Heart right ventricle (tissue), 16 donors: ENCODE measurements around the gene MS4A18. TPM values are rescaled to one million over a fixed set of nuclear protein-coding genes. Genes with fewer than 3 reads are reported as not detected.

Experiments used
- ATAC-seq, 8 donors: fragments of 200-7000 bp; cut with Tn5 transposase; one replicate each; pipeline ENCODE4 v1.9.1; 2020; ENCODE audit warnings: mild to moderate bottlenecking in 8 of 8, moderate library complexity in 8 of 8, moderate number of reproducible peaks in 1 of 8
- DNase-seq, 2 donors: peaks; one replicate each; pipeline ENCODE4 v3.0.0-alpha.2; 2020
- H3K27ac ChIP-seq, 10 donors: fragments of 200-600 bp; sonication (generic) in 2 of 10; one replicate each; pipeline versions ENCODE4 v1.5.0 to v1.8.0; 2020 to 2022; ENCODE audit warnings: mild to moderate bottlenecking in 3 of 10
- H3K27me3 ChIP-seq, 7 donors: fragments of 200-600 bp; one replicate each; pipeline ENCODE4 v1.8.0; 2021 to 2022; ENCODE audit warnings: mild to moderate bottlenecking in 2 of 7
- H3K36me3 ChIP-seq, 9 donors: fragments of 200-600 bp; sonication (generic) in 1 of 9; one replicate each; pipeline versions ENCODE4 v1.5.0 to v1.8.0; 2020 to 2022; ENCODE audit warnings: mild to moderate bottlenecking in 2 of 9
- H3K4me1 ChIP-seq, 9 donors: fragments of 200-600 bp; sonication (generic) in 1 of 9; one replicate each; pipeline versions ENCODE4 v1.5.0 to v1.8.0; 2020 to 2022; ENCODE audit warnings: mild to moderate bottlenecking in 4 of 9
- H3K4me3 ChIP-seq, 10 donors: fragments of 200-600 bp; sonication (generic) in 2 of 10; one replicate each; pipeline versions ENCODE4 v1.5.0 to v1.8.0; 2020 to 2022; ENCODE audit warnings: mild to moderate bottlenecking in 7 of 10, moderate library complexity in 2 of 10
- H3K9me3 ChIP-seq, 11 donors: fragments of 200-600 bp in 10 of 11; sonication (generic) in 2 of 11; one replicate each; pipeline versions ENCODE4 v1.5.0 to v1.8.0; 2013 to 2022; ENCODE audit warnings: mild to moderate bottlenecking in 2 of 11, control low read depth in 1 of 11, moderate library complexity in 1 of 11
- WGBS, 2 donors: extraction: QIAGEN DNeasy Blood & Tissue Kit; methylation state at CpG; one replicate each; pipeline ENCODE4 v1.1.7; 2013; ENCODE audit warnings: inconsistent platforms in 1 of 2; 5-methylcytosine and 5-hydroxymethylcytosine counted together
- intact Hi-C, 10 donors: fragments of 100-400 bp; cut with DNase I; formaldehyde crosslinking; loops; one replicate each; pipeline versions ENCODE4 v1.11.1 to v1.14.2; 2022
- polyA plus RNA-seq, 2 donors: library from polyadenylated mRNA; stranded (reverse); fragments of 200-250 nt; gene quantifications; one replicate each; pipeline ENCODE4 v1.2.3, GENCODE V29; 2013
- total RNA-seq, 10 donors: library from RNA; stranded (reverse); fragmentation: NEBNext Ultra II Directional in 3 of 10; extraction: Animal tissue kit (Norgen Biotek cat#: 25700) in 3 of 10; gene quantifications; one replicate each; pipeline versions ENCODE4 v1.2.1 to v1.2.4, GENCODE V29; 2021 to 2023
- TF ChIP-seq, protein P1 (sequence below), 9 donors: fragments of 200-600 bp; sonication (generic) in 2 of 9; IDR thresholded peaks; one replicate each; pipeline versions ENCODE4 v1.5.0 to v1.8.0; 2021 to 2022; ENCODE audit warnings: antibody characterized with exemption in 9 of 9, mild to moderate bottlenecking in 5 of 9, moderate library complexity in 1 of 9
- donor health status: Arrhythmogenic right ventricular cardiomyopathy.
- donor health status: ischemic (EF 13 %, LVEDD 7.1; RV severe dilation, severe dysfunction).
- donor health status: healthy with polysubstance abuse.
- donor health status: DM: no; HTN: yes; CAD: no.
- donor health status: DM: no; HTN: no; CAD: no.
- donor health status: ischemic (EF 25% LVEDD 6.9; RV normal size, moderate dysfunction).
- donor health status: ischemic (EF 25% LVEDD 5.7; RV mildly dilated, moderate dysfunction).
- donor health status: healthy.
- donor health status: DM: yes; HTN: yes; CAD: no.
- donor health status: Ischemic cardiomyopathy.
- donor health status: ischemic (EF 35%, LVEDD 5.7; RV mildly dilated, moderate dysfunction).
- donor health status: nonischemic (EF 11% LVEDD 7.7; RV severe dilation, severe dysfunction).
- donor health status: DM: yes; HTN: yes; CAD: no.
- donor health status: PGD.
- donor health status: ischemic (EF 29% LVEDD 5.4; RV normal size, mild dysfunction).
- donor health status: nonischemic (EF 23%, LVEDD 6.1; RV moderate dilation, normal function).

The MS4A18 gene
- total and polyA plus RNA-seq, 12 donors = not detected

DNA sequence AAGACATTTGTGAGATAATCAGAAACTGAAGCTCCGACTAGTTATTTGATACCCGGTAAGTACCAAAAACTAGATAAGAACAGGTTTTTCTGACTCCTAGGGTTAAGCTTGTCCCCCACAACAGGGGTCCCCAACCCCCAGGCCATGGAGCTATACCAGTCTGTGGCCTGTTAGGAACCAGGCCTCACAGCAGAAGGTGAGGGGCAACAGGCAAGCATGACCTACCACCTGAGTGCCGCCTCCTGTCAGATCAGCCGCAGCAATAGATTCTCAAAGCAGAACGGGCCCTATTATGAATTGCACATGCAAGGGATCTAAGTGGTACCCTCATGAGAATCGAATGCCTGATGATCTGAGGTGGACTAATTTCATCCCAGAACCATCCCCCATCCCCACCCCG is 59.4 kb downstream of the MS4A18 start:
- Histone ChIP-seq H3K27me3 (no peaks in the 10 kb centered on the region), H3K27ac (no peak overlapping the region), H3K9me3 (no peaks in the 10 kb centered on the region), H3K4me1 (peaks cover 4 to 32% (median 20%) of the 10 kb centered on the region in 9 donors), H3K36me3 (no peaks in the 10 kb centered on the region), H3K4me3 (no peak overlapping the region)
- no peak for DNase-seq
- WGBS, 2 donors = 91 to 93% methylated on average over 7 of the region's 7 CpGs
- intact Hi-C loops = loop anchor here in 1 of 10 donors (5.0 kb wide), 1 partner anchor 108 kb away; no protein-coding TSS in a partner anchor
- TF ChIP-seq, protein P1, sequence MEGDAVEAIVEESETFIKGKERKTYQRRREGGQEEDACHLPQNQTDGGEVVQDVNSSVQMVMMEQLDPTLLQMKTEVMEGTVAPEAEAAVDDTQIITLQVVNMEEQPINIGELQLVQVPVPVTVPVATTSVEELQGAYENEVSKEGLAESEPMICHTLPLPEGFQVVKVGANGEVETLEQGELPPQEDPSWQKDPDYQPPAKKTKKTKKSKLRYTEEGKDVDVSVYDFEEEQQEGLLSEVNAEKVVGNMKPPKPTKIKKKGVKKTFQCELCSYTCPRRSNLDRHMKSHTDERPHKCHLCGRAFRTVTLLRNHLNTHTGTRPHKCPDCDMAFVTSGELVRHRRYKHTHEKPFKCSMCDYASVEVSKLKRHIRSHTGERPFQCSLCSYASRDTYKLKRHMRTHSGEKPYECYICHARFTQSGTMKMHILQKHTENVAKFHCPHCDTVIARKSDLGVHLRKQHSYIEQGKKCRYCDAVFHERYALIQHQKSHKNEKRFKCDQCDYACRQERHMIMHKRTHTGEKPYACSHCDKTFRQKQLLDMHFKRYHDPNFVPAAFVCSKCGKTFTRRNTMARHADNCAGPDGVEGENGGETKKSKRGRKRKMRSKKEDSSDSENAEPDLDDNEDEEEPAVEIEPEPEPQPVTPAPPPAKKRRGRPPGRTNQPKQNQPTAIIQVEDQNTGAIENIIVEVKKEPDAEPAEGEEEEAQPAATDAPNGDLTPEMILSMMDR (IDR thresholded peaks at IDR 0.05) = no peak
- ATAC-seq = no peak

DNA sequence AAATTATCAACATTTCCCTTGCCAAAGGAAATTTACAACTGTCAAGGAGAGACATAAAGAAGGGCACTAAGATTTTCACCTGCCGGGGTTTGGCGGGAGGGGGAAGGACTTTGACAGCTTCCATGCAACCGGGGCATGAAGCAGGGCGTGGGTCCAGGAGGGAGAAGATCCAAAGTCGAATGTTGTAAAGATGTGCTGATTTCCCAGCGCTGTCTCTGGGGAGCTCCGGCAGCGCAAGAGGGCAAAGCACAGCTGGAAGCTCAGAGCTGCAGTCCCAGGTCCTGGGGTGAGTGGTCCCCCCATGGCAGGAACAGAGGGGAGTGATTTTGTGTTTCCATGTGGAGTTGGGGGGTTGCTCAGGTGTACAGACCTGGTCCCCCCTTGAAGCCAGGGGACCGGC is 60.6 kb downstream of the MS4A18 start, which contains the start of gene MS4A10:
Gene MS4A10, plus strand, starts transcription at position 198 of the 400 bp plus-strand sequence. CDS start 5,003 bp downstream, outside the sequence.
- 63 to 67% methylated on average over 9 of the region's 9 CpGs for WGBS, 2 donors
- no peak for DNase-seq
- H3K4me3 ChIP-seq = no peak within 1 kb of the TSS
- no peaks in the 10 kb centered on the region for H3K9me3 ChIP-seq
- peaks cover 4 to 32% (median 20%) of the 10 kb centered on the region in 9 donors for H3K4me1 ChIP-seq
- H3K27me3 ChIP-seq = no peaks in the 10 kb centered on the region
- no peak within 1 kb of the TSS for H3K27ac ChIP-seq
- no peaks in the 10 kb centered on the region for H3K36me3 ChIP-seq
- intact Hi-C loops = no loop called here
- no peak for ATAC-seq
- TF ChIP-seq, protein P1 (IDR thresholded peaks at IDR 0.05) = no peak

DNA sequence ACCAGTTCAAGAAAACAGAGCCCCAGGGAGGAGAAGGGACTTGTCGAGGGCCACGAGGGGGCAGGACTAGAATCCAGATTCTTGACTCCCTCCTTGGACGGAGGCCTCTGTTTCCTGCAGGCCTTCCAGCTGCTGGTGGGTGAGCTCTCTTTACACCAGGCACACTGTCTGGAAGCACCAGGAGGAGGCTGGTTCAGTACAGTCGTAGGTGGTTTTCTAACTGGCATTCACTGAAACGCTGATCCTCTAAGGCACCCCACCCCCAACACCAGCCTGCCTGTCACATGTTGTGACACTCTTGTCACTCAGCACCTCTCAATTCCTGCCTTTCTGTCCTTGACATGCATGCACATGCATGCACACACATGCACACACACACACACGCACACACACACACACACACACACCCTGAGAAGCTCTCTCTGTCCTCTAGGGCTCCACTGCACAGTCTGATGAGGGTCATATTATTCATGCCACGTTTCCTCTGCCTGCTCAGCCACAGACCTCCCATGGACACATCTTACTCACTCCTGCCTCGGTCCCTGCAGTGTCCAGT is 61.4 kb downstream of the MS4A18 start:
- DNase-seq (no peak), ATAC-seq (peak in 3 of 8 donors; percentile 13 to 40 (median 13))
- 55 to 62% methylated on average over 8 of the region's 8 CpGs for WGBS, 2 donors
- TF ChIP-seq, protein P1 (IDR thresholded peaks at IDR 0.05) = no peak
- H3K9me3 ChIP-seq = no peaks in the 10 kb centered on the region
- H3K4me1 ChIP-seq = peaks cover 4 to 32% (median 20%) of the 10 kb centered on the region in 9 donors
- intact Hi-C loops = no loop called here
- no peak overlapping the region for H3K4me3 ChIP-seq
- H3K27ac ChIP-seq = no peak overlapping the region
- no peaks in the 10 kb centered on the region for H3K27me3 ChIP-seq
- no peaks in the 10 kb centered on the region for H3K36me3 ChIP-seq

DNA sequence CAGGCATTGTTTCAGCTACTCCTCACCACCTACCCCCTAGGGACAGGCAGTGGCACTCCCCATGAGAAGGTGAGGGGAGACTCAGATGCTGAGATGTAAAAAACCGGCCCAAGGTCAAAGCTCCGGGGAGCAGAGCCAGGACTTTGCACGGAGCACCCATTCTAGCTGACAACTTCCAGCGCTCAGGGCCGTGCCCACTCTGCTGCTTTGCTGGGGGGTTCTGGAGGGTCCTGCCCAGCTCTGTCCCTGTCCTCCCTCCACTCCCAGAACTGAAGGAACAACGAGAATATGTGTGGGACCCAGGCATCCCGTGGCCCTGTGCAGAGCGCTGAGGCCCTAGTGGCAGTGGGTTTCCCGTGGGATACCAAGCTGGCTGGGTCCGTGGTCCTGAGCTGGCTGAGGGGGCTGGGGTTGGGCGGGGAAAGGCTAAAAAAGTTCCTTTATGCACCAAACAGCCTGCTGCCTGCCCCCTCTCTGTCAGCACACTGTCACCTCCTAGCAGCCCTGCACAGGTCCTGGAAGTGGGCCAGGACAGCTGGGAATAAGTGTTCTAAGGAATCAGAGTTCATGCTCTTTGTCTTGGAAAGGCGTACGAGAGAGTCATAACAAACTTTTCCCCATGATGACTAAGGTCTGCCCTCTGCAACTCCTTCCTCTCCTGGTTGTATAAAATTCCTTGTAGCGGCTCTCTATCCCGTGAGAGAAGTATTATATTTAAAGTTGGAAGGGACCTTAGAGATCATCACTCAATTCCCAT is 62.5 kb downstream of the MS4A18 start:
- Histone ChIP-seq H3K4me3 (no peak overlapping the region), H3K9me3 (peaks cover 0 to 6% (median 0%) of the 10 kb centered on the region in 11 donors), H3K27me3 (no peaks in the 10 kb centered on the region), H3K36me3 (no peaks in the 10 kb centered on the region), H3K4me1 (peaks cover 4 to 32% (median 20%) of the 10 kb centered on the region in 9 donors), H3K27ac (peak overlapping the region in 4 of 10 donors; percentile 26 to 52 (median 46))
- ATAC-seq = peak; percentile 69 to 89 (median 84)
- 37% methylated on average over 15 of the region's 15 CpGs for WGBS, 2 donors
- peak; percentile 72 to 85 for DNase-seq
- TF ChIP-seq, protein P1 (IDR thresholded peaks at IDR 0.05) = peak in 1 of 9 donors; percentile 9
- intact Hi-C loops = no loop called here
